ENCODE data around the gene LCNL1.

Gene LCNL1

DNA sequence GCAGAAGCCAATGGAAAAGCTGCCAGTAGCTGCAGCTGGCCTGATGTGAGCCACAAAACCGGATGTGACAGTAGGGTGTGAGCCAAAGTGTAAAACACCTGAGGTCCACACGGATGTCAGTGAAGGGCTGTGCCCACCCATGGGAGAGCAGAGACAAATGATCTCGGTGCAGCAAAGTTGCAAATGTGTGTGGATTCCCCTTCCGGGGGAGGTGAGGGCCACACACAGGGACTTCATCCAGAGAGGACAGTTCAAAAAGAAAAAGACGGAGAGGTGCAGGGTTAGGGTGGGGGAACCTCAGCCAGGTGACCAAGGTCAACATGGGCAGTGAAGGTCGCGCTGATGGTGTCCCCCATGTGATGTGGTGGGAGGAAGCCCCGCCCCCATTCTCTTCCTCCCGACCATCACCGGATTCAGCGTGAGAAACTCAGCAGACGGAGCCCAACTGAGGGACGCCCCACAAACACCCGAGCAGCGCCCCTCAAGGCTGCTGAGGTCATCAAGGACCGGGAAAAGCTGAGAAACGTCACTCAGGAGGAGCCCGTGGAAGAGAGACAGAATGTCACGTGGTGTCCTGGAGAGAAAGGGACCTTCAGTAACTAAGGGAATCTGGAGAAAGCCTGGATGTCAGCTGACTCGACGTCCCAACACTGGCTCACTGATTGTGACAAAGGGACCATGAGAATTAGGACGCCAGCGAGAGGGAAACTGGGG lies 16.9 kb upstream of the LCNL1 start:
- Histone ChIP-seq H3K9me3 (replicated peaks in 1 of 11) (no peaks in the 10 kb centered on the region), H3K27ac (no peak overlapping the region), H3K9ac (0 out of 22 replicates have a peak overlapping the region, but pooled peaks of 1 of the 11 experiments have one; percentile 29), H3K36me3 (no peaks in the 10 kb centered on the region), H3K4me2 (peak overlapping the region; percentile 42 to 82 (median 61)), H3K27me3 (0 out of 22 replicates have a peak, but pooled peaks cover 0 to 4% (median 0%) of the 10 kb centered on the region in 11 experiments), H4K20me1 (no peaks in the 10 kb centered on the region), H3K4me1 (peaks cover 21 to 33% (median 25%) of the 10 kb centered on the region in 10 experiments), H3K4me3 (0 out of 20 replicates have a peak overlapping the region, but pooled peaks of 1 of the 10 experiments have one; percentile 15)
- TF ChIP-seq Cebpa-rat (IDR thresholded peaks at IDR 0.05), result no peak

DNA sequence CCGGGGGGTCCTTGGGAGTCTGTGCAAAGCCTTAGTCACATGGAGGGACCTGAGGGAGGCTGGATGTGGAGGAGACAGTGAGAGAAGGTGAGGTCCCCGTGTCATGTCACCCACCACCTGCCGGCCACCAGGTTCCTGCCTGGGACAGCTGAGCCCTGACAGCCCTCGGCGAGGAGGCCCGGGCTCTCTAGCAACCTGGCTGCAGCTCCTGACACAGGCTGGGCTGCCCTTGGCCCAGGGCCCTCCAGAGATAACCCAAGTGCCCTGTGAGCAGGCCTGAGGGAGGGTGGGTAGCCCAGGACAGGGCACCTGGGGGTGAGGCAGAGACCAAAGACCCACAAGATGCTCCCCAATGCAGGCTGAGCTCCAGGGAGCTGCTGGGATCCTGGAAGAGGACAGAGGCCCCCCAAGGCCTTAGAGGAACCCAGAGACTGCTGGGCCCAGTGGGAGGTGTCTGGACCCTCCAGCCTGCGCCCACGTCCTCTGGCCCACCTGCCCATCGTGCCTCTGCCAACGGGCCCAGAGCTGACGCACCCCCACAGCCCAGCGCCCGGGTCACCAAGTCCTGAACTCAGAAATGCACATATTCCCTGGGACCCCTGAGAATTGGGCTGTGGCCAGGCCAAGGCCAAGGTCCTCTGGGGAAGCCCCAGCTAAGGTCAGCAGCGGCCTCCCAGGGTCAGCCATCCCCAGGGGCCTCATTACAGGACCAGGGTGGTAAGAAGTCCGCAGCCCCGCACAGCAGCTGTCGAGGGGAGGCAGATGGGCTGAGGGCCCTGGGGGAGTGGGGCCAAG lies 14.3 kb upstream of the LCNL1 start:
- Histone ChIP-seq H3K4me2 (no peak overlapping the region), H3K9me3 (replicated peaks in 1 of 11) (no peaks in the 10 kb centered on the region), H3K4me1 (peaks cover 22 to 36% (median 31%) of the 10 kb centered on the region in 10 experiments), H4K20me1 (no peaks in the 10 kb centered on the region), H3K27me3 (0 out of 22 replicates have a peak, but pooled peaks cover 0 to 4% (median 0%) of the 10 kb centered on the region in 11 experiments), H3K4me3 (no peak overlapping the region), H3K27ac (no peak overlapping the region), H3K36me3 (no peaks in the 10 kb centered on the region), H3K9ac (no peak overlapping the region; a peak in 1 of 22 replicates)
- no peak for TF ChIP-seq Cebpa-rat (IDR thresholded peaks at IDR 0.05)

DNA sequence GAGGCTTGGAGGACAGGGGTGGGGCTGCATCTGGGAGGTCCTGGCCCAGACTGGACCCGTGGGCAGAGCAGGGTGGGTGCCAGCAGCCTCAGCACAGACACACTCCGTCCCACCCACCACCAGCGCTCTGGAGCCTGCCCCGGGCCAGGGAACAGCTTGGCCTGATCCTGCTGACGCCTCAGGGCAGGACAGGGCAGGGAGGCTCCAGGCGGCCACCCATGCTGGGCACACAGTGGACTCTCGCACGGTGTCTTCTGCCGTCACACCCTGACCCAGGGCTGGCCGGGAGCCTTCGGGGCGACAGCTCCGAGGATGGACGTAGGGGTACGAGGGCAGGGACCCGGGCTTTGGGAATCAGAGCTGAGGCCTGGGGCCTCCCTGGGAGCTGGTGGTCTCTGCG lies 13.6 kb upstream of the LCNL1 start:
- no peak for TF ChIP-seq Cebpa-rat (IDR thresholded peaks at IDR 0.05)
- no peaks in the 10 kb centered on the region for H3K36me3 ChIP-seq

DNA sequence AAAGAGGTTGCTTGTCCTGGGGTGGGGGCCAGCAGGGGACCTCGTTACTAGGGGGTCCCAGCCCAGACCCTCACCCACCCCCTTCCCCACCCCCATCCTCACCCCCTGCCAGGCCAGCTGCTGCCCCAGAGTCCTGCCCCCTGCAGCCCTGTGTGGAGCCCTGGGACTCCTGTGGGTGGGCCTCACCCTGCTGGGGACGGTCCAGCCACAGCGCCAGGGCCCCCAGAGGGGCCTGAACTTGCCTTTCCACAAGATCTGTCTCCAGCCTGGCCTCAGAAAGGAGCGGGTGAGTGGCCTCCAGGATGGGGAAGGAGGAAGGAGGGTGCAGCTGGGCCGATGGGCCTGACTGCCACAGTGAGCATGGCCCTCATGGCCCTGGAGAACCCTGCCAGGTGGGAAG lies 13.0 kb upstream of the LCNL1 start:
- Histone ChIP-seq H3K4me1 (peaks cover 25 to 41% (median 33%) of the 10 kb centered on the region in 10 experiments), H3K4me2 (peak overlapping the region in 10 of 11 experiments; percentile 15 to 82 (median 68); a peak in 17 of 22 replicates), H3K9ac (peak overlapping the region in 3 of 11 experiments; percentile 4 to 28 (median 6); a peak in 5 of 22 replicates), H4K20me1 (no peaks in the 10 kb centered on the region), H3K36me3 (no peaks in the 10 kb centered on the region), H3K27me3 (0 out of 22 replicates have a peak, but pooled peaks cover 0 to 4% (median 0%) of the 10 kb centered on the region in 11 experiments), H3K9me3 (replicated peaks in 1 of 11) (no peaks in the 10 kb centered on the region), H3K4me3 (no peak overlapping the region), H3K27ac (peak overlapping the region in 1 of 11 experiments; percentile 15; a peak in 1 of 22 replicates)
- no peak for TF ChIP-seq Cebpa-rat (IDR thresholded peaks at IDR 0.05)

More for the DNA sequence above, 13.6 kb upstream of the LCNL1 start:
- Histone ChIP-seq H3K4me3 (no peak overlapping the region), H4K20me1 (no peaks in the 10 kb centered on the region), H3K4me1 (peaks cover 22 to 37% (median 31%) of the 10 kb centered on the region in 10 experiments), H3K9me3 (replicated peaks in 1 of 11) (no peaks in the 10 kb centered on the region), H3K27me3 (0 out of 22 replicates have a peak, but pooled peaks cover 0 to 4% (median 0%) of the 10 kb centered on the region in 11 experiments), H3K27ac (no peak overlapping the region), H3K4me2 (no peak overlapping the region), H3K9ac (0 out of 22 replicates have a peak overlapping the region, but pooled peaks of 1 of the 11 experiments have one; percentile 33)

DNA sequence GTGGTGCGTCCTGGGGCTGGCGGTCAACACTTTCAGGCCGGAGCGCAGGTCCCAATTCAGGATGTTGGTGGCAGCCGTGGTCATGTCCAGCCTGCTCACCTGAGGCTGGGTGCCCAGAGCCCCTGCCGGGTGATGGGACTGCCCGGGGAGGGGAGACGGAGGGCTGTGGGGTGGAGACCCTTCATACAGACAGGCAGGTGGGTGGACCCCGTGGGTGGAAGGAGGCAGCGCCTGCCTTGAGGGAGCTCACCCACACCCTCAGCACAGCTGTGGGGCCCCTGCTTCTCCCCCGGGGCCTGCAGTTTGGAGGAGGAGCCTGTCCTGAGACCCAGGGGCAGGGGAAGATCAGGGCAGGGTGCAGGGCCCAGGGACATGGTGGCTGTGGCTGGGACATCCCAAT lies 12.4 kb upstream of the LCNL1 start:
- H3K9ac ChIP-seq, result peak overlapping the region in 8 of 11 experiments; percentile 6 to 49 (median 36); a peak in 12 of 22 replicates
- no peak overlapping the region for H3K4me3 ChIP-seq
- H3K27ac ChIP-seq, result peak overlapping the region in 1 of 11 experiments; percentile 15; a peak in 1 of 22 replicates
- H4K20me1 ChIP-seq, result no peaks in the 10 kb centered on the region; a peak in 2 of 22 replicates
- no peak for TF ChIP-seq Cebpa-rat (IDR thresholded peaks at IDR 0.05)
- H3K27me3 ChIP-seq, result 0 out of 22 replicates have a peak, but pooled peaks cover 0 to 4% (median 0%) of the 10 kb centered on the region in 11 experiments
- H3K9me3 ChIP-seq (replicated peaks in 1 of 11), result no peaks in the 10 kb centered on the region
- peaks cover 31 to 46% (median 39%) of the 10 kb centered on the region in 10 experiments for H3K4me1 ChIP-seq
- peak overlapping the region; percentile 15 to 82 (median 68); a peak in 21 of 22 replicates for H3K4me2 ChIP-seq
- no peaks in the 10 kb centered on the region for H3K36me3 ChIP-seq

DNA sequence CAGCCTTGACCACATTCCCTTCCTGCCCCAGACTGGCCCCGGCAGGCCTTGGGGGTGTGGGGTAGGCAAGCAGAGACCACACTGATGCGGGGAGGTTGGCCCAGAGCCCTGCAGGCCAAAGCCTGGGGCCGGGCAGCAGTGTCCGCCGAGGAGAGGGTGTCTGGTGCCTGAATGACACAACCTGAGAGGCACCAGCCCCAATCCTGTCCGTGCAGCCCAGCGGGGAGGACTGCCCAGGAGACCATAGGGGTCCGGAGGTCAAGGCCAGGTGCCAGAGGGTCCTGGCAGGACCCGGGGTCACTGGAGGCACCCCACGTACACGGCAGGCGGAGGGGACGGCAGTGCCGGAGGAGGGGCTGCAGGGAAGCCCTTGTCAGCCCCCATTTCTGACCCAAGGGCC lies 11.0 kb upstream of the LCNL1 start:
- no peak overlapping the region for H3K27ac ChIP-seq
- no peak overlapping the region for H3K4me3 ChIP-seq
- H3K27me3 ChIP-seq, result no peaks in the 10 kb centered on the region
- no peaks in the 10 kb centered on the region; a peak in 2 of 22 replicates for H4K20me1 ChIP-seq
- H3K4me2 ChIP-seq, result peak overlapping the region in 2 of 11 experiments; percentile 70 to 82; a peak in 1 of 22 replicates
- H3K9ac ChIP-seq, result no peak overlapping the region
- no peaks in the 10 kb centered on the region for H3K36me3 ChIP-seq
- no peaks in the 10 kb centered on the region for H3K9me3 ChIP-seq (replicated peaks in 1 of 11)
- H3K4me1 ChIP-seq, result peaks cover 32 to 48% (median 40%) of the 10 kb centered on the region in 10 experiments
- TF ChIP-seq Cebpa-rat (IDR thresholded peaks at IDR 0.05), result no peak

DNA sequence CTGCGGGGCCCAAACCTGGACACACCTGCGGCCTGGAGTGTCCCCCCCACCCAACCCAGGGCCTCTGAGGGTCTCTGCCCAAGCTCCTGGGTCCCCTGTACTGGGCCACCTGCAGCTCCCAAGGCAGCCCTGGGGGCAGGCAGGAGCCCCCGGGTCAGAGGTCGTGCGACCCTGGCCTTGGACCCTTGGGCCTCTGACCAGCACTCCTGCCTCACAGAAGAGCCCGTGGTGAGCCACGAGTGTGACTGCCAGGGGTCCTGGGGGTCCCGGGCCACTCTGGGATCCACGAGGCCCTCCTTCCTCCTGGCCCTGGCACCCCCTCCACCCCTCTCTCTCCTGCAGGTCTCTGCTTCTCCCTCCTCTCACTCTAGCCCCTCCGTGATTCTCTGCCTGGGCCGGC lies 10.5 kb upstream of the LCNL1 start:
- Histone ChIP-seq H3K9me3 (replicated peaks in 1 of 11) (no peaks in the 10 kb centered on the region), H3K9ac (no peak overlapping the region), H3K4me3 (no peak overlapping the region), H4K20me1 (no peaks in the 10 kb centered on the region; a peak in 2 of 22 replicates), H3K27ac (no peak overlapping the region), H3K4me1 (peaks cover 37 to 53% (median 45%) of the 10 kb centered on the region in 10 experiments), H3K27me3 (no peaks in the 10 kb centered on the region), H3K36me3 (no peaks in the 10 kb centered on the region), H3K4me2 (no peak overlapping the region)
- no peak for TF ChIP-seq Cebpa-rat (IDR thresholded peaks at IDR 0.05)

DNA sequence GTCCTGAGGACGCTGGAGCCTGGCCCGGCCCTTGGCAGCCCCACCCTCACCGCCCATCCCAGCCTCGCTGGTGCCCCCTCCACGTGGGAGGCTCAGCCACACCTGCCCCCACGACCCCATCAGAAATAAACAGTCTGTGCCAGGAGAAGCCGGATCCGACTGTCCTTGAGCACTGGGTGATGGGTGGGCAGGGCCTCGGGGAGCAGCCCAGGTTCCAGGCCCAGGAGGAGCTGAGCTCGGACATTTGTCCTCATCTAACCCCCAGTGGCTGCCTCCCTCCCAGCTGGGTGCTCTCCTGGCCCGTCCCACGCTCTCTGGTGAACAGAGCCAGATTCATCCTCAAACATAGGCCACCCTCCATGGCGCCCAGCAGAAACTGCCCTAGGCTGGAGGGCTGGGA lies 10.1 kb upstream of the LCNL1 start:
- H4K20me1 ChIP-seq, result no peaks in the 10 kb centered on the region; a peak in 2 of 22 replicates
- H3K27me3 ChIP-seq, result no peaks in the 10 kb centered on the region
- H3K36me3 ChIP-seq, result no peaks in the 10 kb centered on the region
- no peak overlapping the region for H3K9ac ChIP-seq
- no peak overlapping the region for H3K27ac ChIP-seq
- H3K9me3 ChIP-seq (replicated peaks in 1 of 11), result no peaks in the 10 kb centered on the region
- no peak overlapping the region for H3K4me2 ChIP-seq
- no peak overlapping the region for H3K4me3 ChIP-seq
- H3K4me1 ChIP-seq, result peaks cover 38 to 56% (median 49%) of the 10 kb centered on the region in 10 experiments
- no peak for TF ChIP-seq Cebpa-rat (IDR thresholded peaks at IDR 0.05)
